Tibial nerve (tissue), 3 donors: Measurements from ENCODE around the gene SYNE4.

Experiments
- CTCF ChIP-seq, 5 experiments: fragments of 200-600 bp in 3 of 5; fragments of 450-650 bp in 2 of 5; sonication (generic) in 3 of 5; IDR thresholded peaks; one replicate each; pipeline ENCODE4 v1.5.1; 2016 to 2019; ENCODE audit warnings: antibody characterized with exemption in 5 of 5, mild to moderate bottlenecking in 3 of 5, moderate library complexity in 2 of 5
- POLR2A ChIP-seq, 2 donors: fragments of 450-650 bp; IDR thresholded peaks; one replicate each; pipeline ENCODE4 v1.6.1; 2017; ENCODE audit warnings: antibody characterized with exemption in 2 of 2, mild to moderate bottlenecking in 2 of 2, moderate library complexity in 2 of 2

GRCh38 chr19:36025541-36025940 is 16.9 kb upstream of the SYNE4 start:
- TF ChIP-seq CTCF (IDR thresholded peaks at IDR 0.05) (no peak), POLR2A (IDR thresholded peaks at IDR 0.05) (no peak)
